ENCODE data around the gene TRAK2.
"Not testable (repeated sequence)": the region's sequence is repeated elsewhere in the genome, so short reads cannot be mapped to it uniquely, and the experiment has no call there.

Gene TRAK2

GRCh38 chr2:201408931-201409330 lies 42.3 kb downstream of the TRAK2 start:
- H3K9me3 Mint-ChIP-seq, result peaks cover 0 to 14% of the 10 kb centered on the region in 2 donors
- no peaks in the 10 kb centered on the region for H3K27me3 Mint-ChIP-seq
- H3K27ac Mint-ChIP-seq, result no peak overlapping the region
- peaks cover 31% of the 10 kb centered on the region for H3K4me1 Mint-ChIP-seq
- DNase-seq (no peak), ATAC-seq (no peak)
- H3K4me3 Mint-ChIP-seq, result no peak overlapping the region

GRCh38 chr2:201407265-201407664 lies 44.0 kb downstream of the TRAK2 start:
- Mint-ChIP-seq H3K9me3 (peaks cover 0 to 12% of the 10 kb centered on the region in 2 donors), H3K27ac (peak overlapping the region in 1 of 2 donors; percentile 56), H3K27me3 (no peaks in the 10 kb centered on the region), H3K4me3 (peak overlapping the region in 1 of 2 donors; percentile 42), H3K4me1 (peaks cover 34% of the 10 kb centered on the region)
- ATAC-seq, result no peak
- DNase-seq, result no peak

GRCh38 chr2:201406077-201406662 lies 45.1 kb downstream of the TRAK2 start:
- Mint-ChIP-seq H3K4me1 (peaks cover 34% of the 10 kb centered on the region), H3K4me3 (peak overlapping the region; percentile 38 to 42), H3K9me3 (peaks cover 0 to 1% of the 10 kb centered on the region in 2 donors), H3K27me3 (no peaks in the 10 kb centered on the region), H3K27ac (peak overlapping the region in 1 of 2 donors; percentile 96)
- ATAC-seq, result peak; percentile 82
- no peak for DNase-seq

- Mint-ChIP-seq H3K4me3 (peak overlapping the region; percentile 2 to 45), H3K9me3 (no peaks in the 10 kb centered on the region), H3K27me3 (no peaks in the 10 kb centered on the region), H3K27ac (peak overlapping the region in 1 of 2 donors; percentile 3), H3K4me1 (peaks cover 34% of the 10 kb centered on the region)
- peak; percentile 13 to 39 for DNase-seq
- peak; percentile 93 for ATAC-seq
Measured at GRCh38 chr2:201404699-201405280, 46.5 kb downstream of the TRAK2 start.

GRCh38 chr2:201403880-201404279 lies 47.4 kb downstream of the TRAK2 start:
- DNase-seq (no peak), ATAC-seq (no peak)
- no peaks in the 10 kb centered on the region for H3K9me3 Mint-ChIP-seq
- no peak overlapping the region for H3K4me3 Mint-ChIP-seq
- H3K27me3 Mint-ChIP-seq, result no peaks in the 10 kb centered on the region
- H3K4me1 Mint-ChIP-seq, result peaks cover 34% of the 10 kb centered on the region
- H3K27ac Mint-ChIP-seq, result no peak overlapping the region

GRCh38 chr2:201402651-201403562 lies 48.4 kb downstream of the TRAK2 start:
- Mint-ChIP-seq H3K9me3 (no peaks in the 10 kb centered on the region), H3K4me3 (no peak overlapping the region), H3K27me3 (no peaks in the 10 kb centered on the region), H3K4me1 (peaks cover 34% of the 10 kb centered on the region), H3K27ac (no peak overlapping the region)
- ATAC-seq (no peak), DNase-seq (no peak)

- peaks cover 27% of the 10 kb centered on the region for H3K4me1 Mint-ChIP-seq
- ATAC-seq (no peak), DNase-seq (no peak)
- no peak overlapping the region for H3K4me3 Mint-ChIP-seq
- H3K27ac Mint-ChIP-seq, result no peak overlapping the region
- H3K27me3 Mint-ChIP-seq, result no peaks in the 10 kb centered on the region
- H3K9me3 Mint-ChIP-seq, result no peaks in the 10 kb centered on the region
Measured at GRCh38 chr2:201401815-201402214, 49.4 kb downstream of the TRAK2 start.

GRCh38 chr2:201396595-201396994 lies 54.7 kb downstream of the TRAK2 start:
- no peaks in the 10 kb centered on the region for H3K9me3 Mint-ChIP-seq

GRCh38 chr2:201383136-201383535 lies 68.1 kb downstream of the TRAK2 start:
- Mint-ChIP-seq H3K27me3 (no peaks in the 10 kb centered on the region), H3K4me1 (no peaks in the 10 kb centered on the region), H3K4me3 (no peak overlapping the region), H3K27ac (no peak overlapping the region), H3K9me3 (peaks cover 0 to 7% of the 10 kb centered on the region in 2 donors)
- ATAC-seq (no peak), DNase-seq (no peak)

More at GRCh38 chr2:201396595-201396994, 54.7 kb downstream of the TRAK2 start:
- no peak overlapping the region for H3K4me3 Mint-ChIP-seq
- H3K4me1 Mint-ChIP-seq, result no peaks in the 10 kb centered on the region
- ATAC-seq (no peak), DNase-seq (no peak)
- H3K27me3 Mint-ChIP-seq, result no peaks in the 10 kb centered on the region
- H3K27ac Mint-ChIP-seq, result no peak overlapping the region

GRCh38 chr2:201378496-201379397 lies 72.5 kb downstream of the TRAK2 start:
- H3K9me3 Mint-ChIP-seq, result peaks cover 7 to 8% of the 10 kb centered on the region in 2 donors
- ATAC-seq, result no peak
- no peaks in the 10 kb centered on the region for H3K4me1 Mint-ChIP-seq
- no peak overlapping the region for H3K27ac Mint-ChIP-seq
- no peaks in the 10 kb centered on the region for H3K27me3 Mint-ChIP-seq
- H3K4me3 Mint-ChIP-seq, result no peak overlapping the region
- no peak for DNase-seq

- DNase-seq (no peak), ATAC-seq (no peak)
- Mint-ChIP-seq H3K4me3 (no peak overlapping the region), H3K27ac (no peak overlapping the region), H3K9me3 (peaks cover 7 to 8% of the 10 kb centered on the region in 2 donors), H3K4me1 (no peaks in the 10 kb centered on the region), H3K27me3 (no peaks in the 10 kb centered on the region)
Measured at GRCh38 chr2:201377218-201377617, 74.0 kb downstream of the TRAK2 start.

GRCh38 chr2:201369775-201370174 lies 81.5 kb downstream of the TRAK2 start:
- Mint-ChIP-seq H3K27me3 (no peaks in the 10 kb centered on the region), H3K4me3 (no peak overlapping the region), H3K4me1 (no peaks in the 10 kb centered on the region), H3K9me3 (peaks cover 15 to 20% of the 10 kb centered on the region in 2 donors), H3K27ac (no peak overlapping the region)
- DNase-seq (no peak), ATAC-seq (no peak)

GRCh38 chr2:201369318-201369717 lies 81.9 kb downstream of the TRAK2 start:
- DNase-seq, H3K27me3 Mint-ChIP-seq, ATAC-seq, H3K4me1 Mint-ChIP-seq, H3K4me3 Mint-ChIP-seq, H3K27ac Mint-ChIP-seq: not testable (repeated sequence)
- peaks cover 11 to 20% of the 10 kb centered on the region in 2 donors for H3K9me3 Mint-ChIP-seq

- DNase-seq (no peak), ATAC-seq (no peak)
- Mint-ChIP-seq H3K4me1 (peaks cover 22% of the 10 kb centered on the region), H3K4me3 (no peak overlapping the region), H3K9me3 (peaks cover 8 to 20% of the 10 kb centered on the region in 2 donors), H3K27me3 (no peaks in the 10 kb centered on the region), H3K27ac (no peak overlapping the region)
Measured at GRCh38 chr2:201366146-201366545, 85.1 kb downstream of the TRAK2 start.
